NCI-H1105 treated with DMSO at 0.1 percent for 48 hours (cell line): ENCODE measurements around the gene CALML4.
"Not testable (repeated sequence)": the region's sequence is repeated elsewhere in the genome, so short reads cannot be mapped to it uniquely, and the experiment has no call there.

Experiments used
- DNase-seq: peaks from one replicate; lab custom pipeline; 2025; lab: John Stamatoyannopoulos, UW

Gene CALML4

GRCh38 chr15:68224546-68225250 is 19.6 kb upstream of the CALML4 start:
- no peak for DNase-seq

DNA sequence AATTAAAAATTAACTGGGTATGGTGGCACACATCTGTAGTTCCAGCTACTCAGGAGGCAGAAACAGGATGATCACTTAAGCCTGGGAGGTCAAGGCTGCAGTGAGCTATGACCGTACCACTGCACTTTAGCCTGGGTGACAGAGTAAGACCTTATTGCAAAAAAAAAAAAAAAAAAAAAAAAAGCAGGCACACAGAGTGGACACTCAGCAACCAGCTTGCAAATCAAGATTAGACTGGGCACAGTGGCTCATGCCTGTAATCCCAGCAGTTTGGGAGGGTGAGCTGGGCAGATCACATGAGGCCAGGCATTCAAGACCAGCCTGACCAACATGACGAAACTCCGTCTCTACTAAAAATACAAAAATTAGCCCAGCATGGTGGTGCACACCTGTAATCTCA is 19.0 kb upstream of the CALML4 start:
- no peak for DNase-seq

GRCh38 chr15:68223171-68223570 is 18.0 kb upstream of the CALML4 start:
- DNase-seq: no peak

- DNase-seq: not testable (repeated sequence)
Observed at GRCh38 chr15:68222432-68222743, 17.3 kb upstream of the CALML4 start.

DNA sequence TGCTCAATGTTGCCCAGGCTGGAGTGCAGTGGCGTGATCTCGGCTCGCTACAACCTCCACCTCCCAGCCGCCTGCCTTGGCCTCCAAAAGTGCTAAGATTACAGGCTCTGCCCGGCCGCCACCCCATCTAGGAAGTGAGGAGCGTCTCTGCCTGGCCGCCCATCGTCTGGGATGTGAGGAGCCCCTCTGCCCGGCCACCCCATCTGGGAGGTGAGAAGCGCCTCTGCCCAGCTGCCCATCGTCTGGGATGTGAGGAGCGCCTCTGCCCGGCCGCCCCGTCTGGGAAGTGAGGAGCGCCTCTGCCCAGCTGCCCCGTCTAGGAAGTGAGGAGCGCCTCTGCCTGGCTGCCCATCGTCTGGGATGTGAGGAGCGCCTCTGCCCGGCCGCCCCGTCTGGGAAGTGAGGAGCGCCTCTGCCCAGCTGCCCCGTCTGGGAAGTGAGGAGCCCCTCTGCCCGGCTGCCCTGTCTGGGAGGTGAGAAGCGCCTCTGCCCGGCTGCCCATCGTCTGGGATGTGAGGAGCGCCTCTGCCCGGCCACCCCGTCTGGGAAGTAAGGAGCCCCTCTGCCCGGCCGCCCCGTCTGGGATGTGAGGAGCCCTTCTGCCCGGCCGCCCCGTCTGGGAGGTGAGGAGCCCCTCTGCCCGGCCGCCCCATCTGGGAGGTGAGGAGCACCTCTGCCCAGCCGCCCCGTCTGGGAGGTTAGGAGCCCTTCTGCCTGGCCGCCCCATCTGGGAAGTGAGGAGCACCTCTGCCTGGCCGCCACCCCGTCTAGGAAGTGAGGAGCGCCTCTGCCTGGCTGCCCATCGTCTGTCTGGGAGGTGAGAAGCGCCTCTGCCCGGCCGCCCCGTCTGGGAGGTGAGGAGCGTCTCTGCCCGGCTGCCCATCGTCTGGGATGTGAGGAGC is 16.6 kb upstream of the CALML4 start:
- not testable (repeated sequence) for DNase-seq

DNA sequence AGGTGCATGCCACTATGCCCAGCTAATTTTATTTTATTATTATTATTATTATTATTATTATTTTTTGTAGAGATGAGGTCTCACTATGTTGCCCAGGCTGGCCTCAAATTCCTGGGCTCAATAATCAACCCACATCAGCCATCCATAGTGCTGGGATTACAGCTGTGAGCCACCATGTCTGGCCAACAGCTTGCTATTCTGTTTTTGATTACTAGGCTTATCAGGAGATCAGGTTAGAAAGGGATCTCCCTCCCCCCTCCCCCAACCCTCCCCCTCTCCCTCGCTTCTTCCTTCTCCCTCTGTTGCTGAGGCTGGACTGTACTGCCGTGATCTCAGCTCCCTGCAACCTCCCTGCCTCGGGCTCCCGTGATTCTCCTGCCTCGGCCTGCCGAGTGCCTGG is 15.8 kb upstream of the CALML4 start:
- DNase-seq: no peak

DNA sequence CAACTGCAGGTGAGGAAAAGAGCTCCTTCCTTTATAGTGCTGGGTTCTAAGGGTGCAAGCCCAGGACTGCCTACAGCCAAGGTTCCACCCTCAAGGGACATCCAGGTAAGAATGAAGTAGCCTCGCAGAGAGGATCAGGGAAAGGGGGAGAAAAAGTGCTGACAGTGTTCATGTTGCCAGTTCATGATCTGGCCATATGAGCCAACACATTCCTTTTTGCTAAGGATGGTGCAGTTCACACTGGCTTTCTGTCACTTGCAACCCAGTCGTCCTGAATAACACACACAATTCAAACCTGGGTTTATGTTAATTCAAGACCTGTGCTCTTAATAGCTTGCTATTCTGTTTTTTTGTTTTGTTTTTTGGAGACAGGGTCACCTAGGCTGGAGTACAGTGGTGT is 15.4 kb upstream of the CALML4 start:
- DNase-seq: no peak

GRCh38 chr15:68218847-68219798 is 14.0 kb upstream of the CALML4 start:
- DNase-seq: no peak

GRCh38 chr15:68218331-68218730 is 13.2 kb upstream of the CALML4 start:
- no peak for DNase-seq

DNA sequence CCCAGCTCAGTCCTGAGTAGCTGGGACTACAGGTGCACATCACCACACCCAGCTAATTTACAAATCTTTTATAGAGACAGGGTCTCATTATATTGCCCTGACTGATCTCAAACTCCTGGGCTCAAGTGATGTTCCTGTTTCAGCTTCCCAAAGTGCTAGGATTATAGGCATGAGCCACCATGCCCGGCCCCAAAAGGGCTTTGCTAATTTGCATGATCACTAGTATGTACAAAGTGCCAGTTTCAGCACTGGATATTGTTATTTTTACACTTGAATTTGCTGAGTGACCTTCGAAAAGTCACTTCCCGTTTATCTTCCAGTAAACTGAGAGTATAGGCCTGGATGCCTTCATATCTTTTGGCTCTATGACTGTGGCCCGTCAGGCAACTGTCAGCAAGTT is 12.2 kb upstream of the CALML4 start:
- no peak for DNase-seq

GRCh38 chr15:68214838-68215254 is 9.7 kb upstream of the CALML4 start:
- no peak for DNase-seq

- no peak for DNase-seq
Observed at GRCh38 chr15:68213991-68214837, 9.1 kb upstream of the CALML4 start.

DNA sequence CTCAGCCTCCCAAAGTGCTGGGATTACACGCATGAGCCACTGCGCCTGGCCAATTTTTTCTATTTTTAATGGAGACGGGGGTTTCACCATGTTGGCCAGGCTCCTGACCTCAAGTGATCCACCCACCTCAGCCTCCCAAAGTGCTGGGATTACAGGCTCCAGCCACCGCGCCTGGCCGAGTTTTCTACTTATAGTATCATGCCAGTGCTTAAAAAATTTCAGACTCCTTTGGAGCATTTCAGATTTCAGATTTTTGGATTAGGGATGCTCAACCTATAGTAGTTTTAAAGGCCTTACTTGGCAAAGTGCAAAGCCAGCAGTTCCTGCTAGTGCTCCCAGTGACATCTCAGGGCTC is 8.3 kb upstream of the CALML4 start:
- DNase-seq: not testable (repeated sequence)

DNA sequence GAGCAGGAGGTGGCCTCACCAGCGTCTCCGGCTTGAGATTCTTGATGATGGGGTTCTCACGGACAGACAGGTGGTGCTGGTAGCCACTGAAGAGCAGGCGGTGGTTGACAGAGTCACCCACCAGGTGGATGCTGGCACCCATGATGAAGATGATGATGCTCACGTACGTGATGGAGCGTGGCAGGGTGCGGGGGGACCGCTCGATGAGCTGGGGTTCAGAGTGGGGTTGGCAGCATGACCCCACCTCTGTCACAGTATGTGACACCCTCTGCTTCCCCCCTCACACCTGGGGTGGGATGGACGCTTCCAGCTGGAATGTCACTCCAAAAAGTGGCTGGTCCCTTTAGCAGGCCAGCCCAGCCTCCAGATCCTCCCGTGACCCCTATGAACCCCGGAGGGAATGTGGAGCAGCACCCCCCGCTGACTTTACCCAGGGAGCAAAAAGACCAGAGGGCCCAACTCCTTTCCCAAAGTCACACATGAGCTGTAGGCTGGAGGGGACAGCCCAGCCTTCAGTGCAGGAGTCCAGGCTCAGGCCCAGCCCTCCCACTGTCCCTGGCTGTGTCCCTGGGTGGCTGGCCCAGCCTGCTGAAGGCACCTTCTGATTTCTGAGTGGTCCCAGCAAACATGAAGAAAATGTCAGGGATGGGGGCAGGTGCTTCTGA is 6.7 kb upstream of the CALML4 start:
- no peak for DNase-seq

DNA sequence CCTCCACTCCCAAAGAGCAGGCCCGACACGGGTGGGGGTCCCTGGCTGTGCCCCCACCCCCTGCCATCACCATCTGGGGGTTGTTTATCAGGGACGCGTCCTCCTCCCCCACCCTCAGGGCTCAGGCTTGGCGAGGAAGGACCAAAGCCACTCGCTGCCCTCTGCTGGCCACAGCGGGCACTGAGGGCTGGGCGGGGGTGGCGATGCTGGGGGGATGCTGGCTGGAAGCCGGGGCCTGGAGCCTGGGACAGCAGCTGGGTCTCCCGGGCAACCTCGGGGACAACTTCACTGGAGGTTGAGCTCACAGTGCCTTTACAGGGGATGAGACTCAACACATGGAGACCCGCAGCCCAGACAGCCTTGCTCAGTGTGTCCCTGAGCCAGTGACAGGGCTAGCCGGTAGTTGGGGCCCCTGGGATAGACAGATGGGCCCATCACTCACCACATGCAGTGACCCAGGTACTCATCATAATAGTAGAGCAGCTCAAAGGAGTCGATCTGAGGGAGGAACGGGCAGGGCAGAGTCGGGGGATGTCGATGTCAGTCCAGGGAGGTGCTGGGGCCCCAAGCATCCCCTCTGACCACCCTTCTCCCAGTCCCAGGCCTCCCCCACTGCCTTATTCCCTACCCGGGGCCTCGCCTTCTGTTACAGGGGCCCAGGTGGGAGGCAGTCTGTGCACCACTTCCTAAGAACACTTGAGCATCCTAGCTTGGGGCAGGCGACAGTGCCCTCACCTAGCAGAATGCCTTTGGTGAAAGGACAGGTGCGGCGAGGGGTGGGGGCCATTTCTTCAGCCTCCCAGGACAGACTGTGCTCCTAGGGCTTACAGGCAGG is 5.9 kb upstream of the CALML4 start:
- DNase-seq: peak; percentile 16

GRCh38 chr15:68210409-68210756 is 5.3 kb upstream of the CALML4 start:
- no peak for DNase-seq

DNA sequence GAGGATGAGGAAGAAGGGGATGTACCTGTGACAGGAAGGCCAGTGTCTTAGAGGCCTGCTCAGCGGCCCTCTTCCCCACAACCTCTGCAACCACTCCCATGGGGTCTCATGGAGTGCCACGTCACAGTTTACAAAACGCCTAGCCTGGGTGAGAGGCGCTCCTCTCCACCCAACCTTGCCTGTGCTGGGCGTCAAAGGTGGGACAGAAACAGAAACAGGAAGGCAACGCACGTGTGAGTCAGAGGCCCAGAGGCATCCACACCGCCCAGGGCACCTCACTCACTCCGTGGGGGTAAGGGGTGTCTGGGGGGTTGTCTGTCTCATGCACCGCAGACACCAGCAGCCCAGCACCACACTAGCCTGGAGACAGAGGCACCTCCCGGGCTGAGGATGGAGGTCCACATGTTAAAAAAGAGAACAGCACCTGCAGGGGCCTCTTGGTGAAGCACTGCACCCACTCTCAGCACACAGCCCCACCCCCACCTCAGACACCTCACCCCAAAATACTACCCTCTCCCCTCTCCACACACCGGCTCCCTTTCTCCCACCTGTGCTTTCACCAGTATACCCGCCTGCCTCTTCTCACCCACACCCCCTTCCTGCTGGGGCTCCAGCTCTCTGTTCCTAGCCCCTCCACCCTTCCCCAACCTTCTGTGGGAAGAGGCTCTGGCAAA is 4.7 kb upstream of the CALML4 start:
- no peak for DNase-seq

GRCh38 chr15:68209272-68209671 is 4.1 kb upstream of the CALML4 start:
- no peak for DNase-seq

GRCh38 chr15:68208636-68209240 is 3.6 kb upstream of the CALML4 start:
- no peak for DNase-seq
